Measurements from ENCODE around the gene BICC1. TPM values are rescaled to one million over a fixed set of nuclear protein-coding genes. Genes with fewer than 3 reads are reported as not detected.

BICC1 gene
- total RNA-seq, 1 experiment from 2014 or later = not detected

- Histone ChIP-seq H3K9ac (ENCODE audit: low read length) (no peak overlapping the region), H3K9me2 (ENCODE audit: insufficient read depth) (no peaks in the 10 kb centered on the region), H3K9me3 (ENCODE audit: control insufficient read depth in 1 of 2, insufficient read depth in 1 of 2, low read depth in 1 of 2, low read length in 2 of 2) (no peaks in the 10 kb centered on the region), H2AFZ (ENCODE audit: low read depth, low read length, poor library complexity, severe bottlenecking) (no peak overlapping the region), H3K79me2 (ENCODE audit: insufficient read depth, low read length) (no peaks in the 10 kb centered on the region), H3K27me3 (ENCODE audit: insufficient read depth, low read length) (peaks cover 16% of the 10 kb centered on the region; the same call in 1 of the 2 replicates), H3K4me1 (ENCODE audit: control insufficient read depth in 1 of 2, insufficient read depth in 2 of 2, low read length in 2 of 2) (no peaks in the 10 kb centered on the region), H3K4me2 (ENCODE audit: low read length) (no peak overlapping the region), H3K4me3 (replicated peaks in 1 of 2; ENCODE audit: low read depth in 1 of 2, low read length in 2 of 2) (no peak overlapping the region), H3K27ac (ENCODE audit: low read depth, low read length) (no peak overlapping the region), H4K20me1 (ENCODE audit: insufficient read depth) (no peaks in the 10 kb centered on the region), H3K36me3 (ENCODE audit: control insufficient read depth in 1 of 2, insufficient read depth in 2 of 2, low read length in 2 of 2) (no peaks in the 10 kb centered on the region)
- RAD21 ChIA-PET (ENCODE audit: low non-redundant PET in 1 of 2, low total read pairs in 2 of 2, uncharacterized antibody in 2 of 2, unreplicated experiment in 2 of 2) = no interaction called here
- POLR2A ChIA-PET = no interaction called here
- TF ChIP-seq YY1 (IDR thresholded peaks at IDR 0.05; ENCODE audit: extremely low read depth, insufficient replicate concordance, low read depth, low read length) = no peak
- CTCF ChIA-PET = no interaction called here
- intact Hi-C loops (cut with micrococcal nuclease) = no loop called here
- no peak for ATAC-seq
- no peak for DNase-seq (ENCODE audit: low read depth, low spot score)
- no TSS peak for BruUV-seq (replicated peaks)
Observed at GRCh38 chr10:58590152-58590840, 77.6 kb downstream of the BICC1 start.

- no peak for ATAC-seq
- no peaks in the 10 kb centered on the region for H3K9me2 ChIP-seq (ENCODE audit: insufficient read depth)
- no peak overlapping the region for H3K27ac ChIP-seq (ENCODE audit: low read depth, low read length)
- H3K9ac ChIP-seq (ENCODE audit: low read length) = no peak overlapping the region
- H3K36me3 ChIP-seq (ENCODE audit: control insufficient read depth in 1 of 2, insufficient read depth in 2 of 2, low read length in 2 of 2) = no peaks in the 10 kb centered on the region
- H3K79me2 ChIP-seq (ENCODE audit: insufficient read depth, low read length) = no peaks in the 10 kb centered on the region
- ChIA-PET POLR2A (no interaction called here), CTCF (no interaction called here), RAD21 (ENCODE audit: low non-redundant PET in 1 of 2, low total read pairs in 2 of 2, uncharacterized antibody in 2 of 2, unreplicated experiment in 2 of 2) (no interaction called here)
- H3K4me1 ChIP-seq (ENCODE audit: control insufficient read depth in 1 of 2, insufficient read depth in 2 of 2, low read length in 2 of 2) = no peaks in the 10 kb centered on the region
- no peak for DNase-seq (ENCODE audit: low read depth, low spot score)
- BruUV-seq (replicated peaks) = no TSS peak
- H3K4me3 ChIP-seq (replicated peaks in 1 of 2; ENCODE audit: low read depth in 1 of 2, low read length in 2 of 2) = no peak overlapping the region
- H3K9me3 ChIP-seq (ENCODE audit: control insufficient read depth in 1 of 2, insufficient read depth in 1 of 2, low read depth in 1 of 2, low read length in 2 of 2) = no peaks in the 10 kb centered on the region
- H2AFZ ChIP-seq (ENCODE audit: low read depth, low read length, poor library complexity, severe bottlenecking) = no peak overlapping the region
- H4K20me1 ChIP-seq (ENCODE audit: insufficient read depth) = no peaks in the 10 kb centered on the region
- TF ChIP-seq EZH2phosphoT487 (IDR thresholded peaks at IDR 0.05; ENCODE audit: borderline replicate concordance) (no peak), SRF (IDR thresholded peaks at IDR 0.05; ENCODE audit: low read depth) (no peak), SIN3A (IDR thresholded peaks at IDR 0.05; ENCODE audit: low read depth) (no peak), CBX3 (IDR thresholded peaks at IDR 0.05; ENCODE audit: low read depth) (no peak), POLR2A (IDR thresholded peaks at IDR 0.05; ENCODE audit: borderline replicate concordance, extremely low read depth, insufficient read depth, insufficient read length) (no peak), ZFX (IDR thresholded peaks at IDR 0.05) (no peak), TCF7L2 (IDR thresholded peaks at IDR 0.05; ENCODE audit: borderline replicate concordance, extremely low read depth, insufficient read depth, insufficient read length) (no peak), RAD21 (IDR thresholded peaks at IDR 0.05; ENCODE audit: low read depth) (no peak), MAX (IDR thresholded peaks at IDR 0.05) (no peak), ELF1 (IDR thresholded peaks at IDR 0.05; ENCODE audit: borderline replicate concordance, low read depth) (no peak), YY1 (IDR thresholded peaks at IDR 0.05; ENCODE audit: extremely low read depth, insufficient replicate concordance, low read depth, low read length) (no peak)
- intact Hi-C loops (cut with micrococcal nuclease) = no loop called here
- peaks cover 15% of the 10 kb centered on the region; the same call in 1 of the 2 replicates for H3K27me3 ChIP-seq (ENCODE audit: insufficient read depth, low read length)
- no peak overlapping the region for H3K4me2 ChIP-seq (ENCODE audit: low read length)
Observed at GRCh38 chr10:58590924-58591323, 78.3 kb downstream of the BICC1 start.
